ENCODE results near the gene WDR81.
"Not testable (repeated sequence)": the region's sequence is repeated elsewhere in the genome, so short reads cannot be mapped to it uniquely, and the experiment has no call there.

WDR81 gene

GRCh38 chr17:1724351-1724868, at the start of gene WDR81:
Gene WDR81 (plus strand): TSS chr17:1724704. CDS start chr17:1724960, 256 bp downstream.
- FAIRE-seq, result no peak

GRCh38 chr17:1676401-1676800, 48.1 kb upstream of the WDR81 start:
- FAIRE-seq, result no peak

GRCh38 chr17:1683459-1683858, 41.0 kb upstream of the WDR81 start:
- no peak for FAIRE-seq

GRCh38 chr17:1684378-1685189, 39.9 kb upstream of the WDR81 start, which contains the start of gene PRPF8:
Gene PRPF8 (minus strand): TSS chr17:1684867. CDS start chr17:1684571, 296 bp downstream.
- FAIRE-seq, result peak; percentile 98

GRCh38 chr17:1686086-1686485, 38.4 kb upstream of the WDR81 start:
- no peak for FAIRE-seq

- not testable (repeated sequence) for FAIRE-seq
Observed at GRCh38 chr17:1688405-1688804, 36.1 kb upstream of the WDR81 start.

GRCh38 chr17:1690544-1691221, 33.8 kb upstream of the WDR81 start:
- FAIRE-seq, result no peak

GRCh38 chr17:1693339-1693738, 31.2 kb upstream of the WDR81 start:
- FAIRE-seq, result no peak

GRCh38 chr17:1695365-1695764, 29.1 kb upstream of the WDR81 start:
- no peak for FAIRE-seq

- no peak for FAIRE-seq
Observed at GRCh38 chr17:1697681-1698080, 26.8 kb upstream of the WDR81 start.

GRCh38 chr17:1699891-1700290, 24.6 kb upstream of the WDR81 start:
- FAIRE-seq, result not testable (repeated sequence)

GRCh38 chr17:1703063-1703462, 21.4 kb upstream of the WDR81 start:
- FAIRE-seq, result no peak

GRCh38 chr17:1705004-1705403, 19.5 kb upstream of the WDR81 start:
- FAIRE-seq, result no peak

- FAIRE-seq, result no peak
Observed at GRCh38 chr17:1707107-1707506, 17.4 kb upstream of the WDR81 start.

- FAIRE-seq, result not testable (repeated sequence)
Observed at GRCh38 chr17:1708791-1709346, 15.6 kb upstream of the WDR81 start.

- FAIRE-seq, result no peak
Observed at GRCh38 chr17:1709403-1709951, 15.0 kb upstream of the WDR81 start.

- no peak for FAIRE-seq
Observed at GRCh38 chr17:1709971-1710806, 14.3 kb upstream of the WDR81 start, which contains the start of gene TLCD2. Gene TLCD2 (minus strand): TSS chr17:1710377. CDS start chr17:1710242, 135 bp downstream.

- FAIRE-seq, result no peak
Observed at GRCh38 chr17:1710807-1711553, 13.5 kb upstream of the WDR81 start.

GRCh38 chr17:1711804-1712203, 12.7 kb upstream of the WDR81 start:
- no peak for FAIRE-seq

- FAIRE-seq, result no peak
Observed at GRCh38 chr17:1712271-1712670, 12.2 kb upstream of the WDR81 start.

- FAIRE-seq, result no peak
Observed at GRCh38 chr17:1713160-1713877, 11.2 kb upstream of the WDR81 start.
